Liver (tissue), 9 donors: ENCODE measurements around the gene FAM136A. TPM values are rescaled to one million over a fixed set of nuclear protein-coding genes. Genes with fewer than 3 reads are reported as not detected.

Experiments
- DNase-seq: peaks from one replicate; pipeline ENCODE4 v3.0.0-alpha.2; 2017; ENCODE audit warnings: low spot score
- H3K27ac ChIP-seq, 2 donors: one replicate each; pipeline ENCODE4 v1.7.0; 2013; ENCODE audit warnings: inconsistent platforms in 2 of 2, low read length in 2 of 2, control low read depth in 1 of 2, low read depth in 1 of 2, mild to moderate bottlenecking in 1 of 2
- H3K27me3 ChIP-seq, 4 donors: one replicate each; pipeline versions ENCODE4 v1.6.1 to v1.7.0; 2013; ENCODE audit warnings: low read length in 3 of 4, inconsistent platforms in 1 of 4, mild to moderate bottlenecking in 1 of 4, moderate library complexity in 1 of 4; ENCODE audit not compliant: control insufficient read depth in 4 of 4, insufficient read depth in 4 of 4
- H3K36me3 ChIP-seq, 4 donors: one replicate each; pipeline versions ENCODE4 v1.6.1 to v1.7.0; 2013; ENCODE audit warnings: low read length in 3 of 4, mild to moderate bottlenecking in 3 of 4, low read depth in 1 of 4, moderate library complexity in 1 of 4; ENCODE audit not compliant: control insufficient read depth in 4 of 4, insufficient read depth in 3 of 4
- H3K4me1 ChIP-seq, 4 donors: one replicate each; pipeline versions ENCODE4 v1.6.1 to v1.7.0; 2013; ENCODE audit warnings: low read length in 3 of 4, mild to moderate bottlenecking in 3 of 4, moderate library complexity in 1 of 4; ENCODE audit not compliant: control insufficient read depth in 4 of 4, insufficient read depth in 4 of 4
- H3K4me3 ChIP-seq, 3 donors: one replicate each; pipeline versions ENCODE4 v1.6.1 to v1.7.0; 2013; ENCODE audit warnings: low read length in 3 of 3, control low read depth in 1 of 3, low read depth in 1 of 3, mild to moderate bottlenecking in 1 of 3
- H3K9ac ChIP-seq, 2 donors: one replicate each; pipeline ENCODE4 v1.7.0; 2013; ENCODE audit warnings: low read length in 2 of 2, mild to moderate bottlenecking in 2 of 2, moderate library complexity in 2 of 2, control low read depth in 1 of 2, low read depth in 1 of 2
- H3K9me3 ChIP-seq, 4 donors: one replicate each; pipeline versions ENCODE4 v1.6.1 to v1.7.0; 2013; ENCODE audit warnings: low read length in 3 of 4; ENCODE audit not compliant: control insufficient read depth in 4 of 4
- EGR1 ChIP-seq, 2 donors: IDR thresholded peaks; 2 replicates each; pipeline ENCODE4 v1.6.1; 2016 to 2018; ENCODE audit warnings: antibody characterized with exemption in 2 of 2, low read depth in 2 of 2
- FOXA1 ChIP-seq: IDR thresholded peaks from 2 replicates; pipeline ENCODE4 v1.6.1; 2016; ENCODE audit warnings: antibody characterized with exemption
- FOXA2 ChIP-seq: IDR thresholded peaks from 2 replicates; pipeline ENCODE4 v1.6.1; 2016; ENCODE audit warnings: antibody characterized with exemption
- GABPA ChIP-seq, 2 donors: IDR thresholded peaks in 1 of 2; conservative IDR thresholded peaks in 1 of 2; 2 replicates each; pipeline ENCODE4 v1.6.1; 2016; ENCODE audit warnings: antibody characterized with exemption in 2 of 2, mild to moderate bottlenecking in 1 of 2, moderate library complexity in 1 of 2
- HNF4A ChIP-seq, 2 donors: conservative IDR thresholded peaks; 2 replicates each; pipeline ENCODE4 v1.6.1; 2016; ENCODE audit warnings: antibody characterized with exemption in 2 of 2, mild to moderate bottlenecking in 2 of 2
- HNF4G ChIP-seq: IDR thresholded peaks from 2 replicates; pipeline ENCODE4 v1.6.1; 2016; ENCODE audit warnings: antibody characterized with exemption
- JUND ChIP-seq, 2 donors: IDR thresholded peaks; 2 replicates each; pipeline ENCODE4 v1.6.1; 2016; ENCODE audit warnings: antibody characterized with exemption in 2 of 2
- NR2F2 ChIP-seq: IDR thresholded peaks from 2 replicates; pipeline ENCODE4 v1.6.1; 2016; ENCODE audit warnings: antibody characterized with exemption
- RAD21 ChIP-seq, 2 donors: IDR thresholded peaks; 2 replicates each; pipeline ENCODE4 v1.6.1; 2016; ENCODE audit warnings: antibody characterized with exemption in 2 of 2, mild to moderate bottlenecking in 2 of 2
- RXRA ChIP-seq, 2 donors: IDR thresholded peaks; 2 replicates each; pipeline ENCODE4 v1.6.1; 2017 to 2018; ENCODE audit warnings: antibody characterized with exemption in 2 of 2, mild to moderate bottlenecking in 1 of 2
- SP1 ChIP-seq: IDR thresholded peaks from 2 replicates; pipeline ENCODE4 v1.6.1; 2018; ENCODE audit warnings: antibody characterized with exemption, mild to moderate bottlenecking
- TAF1 ChIP-seq: conservative IDR thresholded peaks from 2 replicates; pipeline ENCODE4 v1.6.1; 2016; ENCODE audit warnings: antibody characterized with exemption, mild to moderate bottlenecking
- YY1 ChIP-seq: IDR thresholded peaks from 2 replicates; pipeline ENCODE4 v1.6.1; 2016; ENCODE audit warnings: antibody characterized with exemption, mild to moderate bottlenecking
- WGBS: extraction: QIAGEN DNeasy Blood & Tissue Kit; methylation state at CpG from one replicate; pipeline ENCODE4 v1.1.7; 2013; 5-methylcytosine and 5-hydroxymethylcytosine counted together
- polyA plus RNA-seq, 2 donors: library from polyadenylated mRNA; stranded (reverse) in 1 of 2; unstranded in 1 of 2; fragments of 200-250 nt in 1 of 2; fragments of >200 nt in 1 of 2; fragmentation: Nextera tagmentation in 1 of 2; extraction: Ambion mirVana in 1 of 2; gene quantifications; one replicate each; pipeline versions ENCODE4 v1.2.1 to v1.2.3, GENCODE V29; 2013 to 2015
- total RNA-seq, 2 donors: library from RNA; depleted of rRNA; stranded (reverse); fragments of >200 nt; gene quantifications; one replicate each; pipeline ENCODE4 v1.2.3, GENCODE V29; 2014
- TF ChIP-seq, protein P1 (sequence below): IDR thresholded peaks from 2 replicates; pipeline ENCODE4 v1.6.1; 2016; ENCODE audit warnings: antibody characterized with exemption, mild to moderate bottlenecking
- TF ChIP-seq, protein P2 (sequence below): IDR thresholded peaks from 2 replicates; pipeline ENCODE4 v1.6.1; 2016; ENCODE audit warnings: antibody characterized with exemption
- TF ChIP-seq, protein P3 (sequence below): IDR thresholded peaks from 2 replicates; pipeline ENCODE4 v1.6.1; 2016; ENCODE audit warnings: antibody characterized with exemption
- donor health status: healthy.
- donor health status: healthy.
- donor health status: healthy.
- donor health status: healthy.
- donor health status: healthy.

Gene FAM136A
- total and polyA plus RNA-seq, 4 donors: 20.9 to 35.8 (median 24.2) TPM

DNA sequence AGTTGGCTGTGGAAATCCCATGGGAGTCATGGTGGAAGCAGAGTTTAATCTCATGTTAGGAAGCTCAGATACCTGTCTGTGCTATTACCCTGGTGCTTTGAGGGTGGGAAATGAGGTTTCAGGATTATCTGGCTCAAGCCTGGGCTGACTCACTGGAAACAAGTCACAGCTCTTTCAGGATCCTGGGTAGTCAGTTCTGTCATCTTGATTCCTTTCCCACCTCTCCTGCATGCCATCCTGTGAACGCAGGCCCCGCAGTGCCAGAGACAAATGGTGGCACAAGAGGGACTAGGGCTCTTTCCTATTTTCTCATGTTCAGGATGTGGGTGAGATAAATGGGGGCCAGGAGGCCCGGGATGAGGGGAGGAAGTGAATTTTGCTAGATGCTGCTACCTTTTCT is 3.7 kb upstream of the FAM136A start:
- DNase-seq: no peak
- H3K9me3 ChIP-seq: no peaks in the 10 kb centered on the region
- TF ChIP-seq HNF4G: no peak
- no peak for TF ChIP-seq YY1
- TF ChIP-seq NR2F2: no peak
- TF ChIP-seq, protein P1, sequence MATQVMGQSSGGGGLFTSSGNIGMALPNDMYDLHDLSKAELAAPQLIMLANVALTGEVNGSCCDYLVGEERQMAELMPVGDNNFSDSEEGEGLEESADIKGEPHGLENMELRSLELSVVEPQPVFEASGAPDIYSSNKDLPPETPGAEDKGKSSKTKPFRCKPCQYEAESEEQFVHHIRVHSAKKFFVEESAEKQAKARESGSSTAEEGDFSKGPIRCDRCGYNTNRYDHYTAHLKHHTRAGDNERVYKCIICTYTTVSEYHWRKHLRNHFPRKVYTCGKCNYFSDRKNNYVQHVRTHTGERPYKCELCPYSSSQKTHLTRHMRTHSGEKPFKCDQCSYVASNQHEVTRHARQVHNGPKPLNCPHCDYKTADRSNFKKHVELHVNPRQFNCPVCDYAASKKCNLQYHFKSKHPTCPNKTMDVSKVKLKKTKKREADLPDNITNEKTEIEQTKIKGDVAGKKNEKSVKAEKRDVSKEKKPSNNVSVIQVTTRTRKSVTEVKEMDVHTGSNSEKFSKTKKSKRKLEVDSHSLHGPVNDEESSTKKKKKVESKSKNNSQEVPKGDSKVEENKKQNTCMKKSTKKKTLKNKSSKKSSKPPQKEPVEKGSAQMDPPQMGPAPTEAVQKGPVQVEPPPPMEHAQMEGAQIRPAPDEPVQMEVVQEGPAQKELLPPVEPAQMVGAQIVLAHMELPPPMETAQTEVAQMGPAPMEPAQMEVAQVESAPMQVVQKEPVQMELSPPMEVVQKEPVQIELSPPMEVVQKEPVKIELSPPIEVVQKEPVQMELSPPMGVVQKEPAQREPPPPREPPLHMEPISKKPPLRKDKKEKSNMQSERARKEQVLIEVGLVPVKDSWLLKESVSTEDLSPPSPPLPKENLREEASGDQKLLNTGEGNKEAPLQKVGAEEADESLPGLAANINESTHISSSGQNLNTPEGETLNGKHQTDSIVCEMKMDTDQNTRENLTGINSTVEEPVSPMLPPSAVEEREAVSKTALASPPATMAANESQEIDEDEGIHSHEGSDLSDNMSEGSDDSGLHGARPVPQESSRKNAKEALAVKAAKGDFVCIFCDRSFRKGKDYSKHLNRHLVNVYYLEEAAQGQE: no peak
- TF ChIP-seq, protein P2, sequence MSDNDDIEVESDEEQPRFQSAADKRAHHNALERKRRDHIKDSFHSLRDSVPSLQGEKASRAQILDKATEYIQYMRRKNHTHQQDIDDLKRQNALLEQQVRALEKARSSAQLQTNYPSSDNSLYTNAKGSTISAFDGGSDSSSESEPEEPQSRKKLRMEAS: no peak
- no peak for TF ChIP-seq HNF4A (conservative IDR thresholded peaks at IDR 0.05)
- TF ChIP-seq RXRA (IDR thresholded peaks at IDR 0.05): no peak
- no peaks in the 10 kb centered on the region for H3K27me3 ChIP-seq
- no peak overlapping the region for H3K9ac ChIP-seq
- peaks cover 3 to 12% (median 7%) of the 10 kb centered on the region in 4 donors for H3K4me1 ChIP-seq
- H3K27ac ChIP-seq: no peak overlapping the region
- no peak overlapping the region for H3K4me3 ChIP-seq
- WGBS: 69% methylated on average over 3 of the region's 3 CpGs
- no peaks in the 10 kb centered on the region for H3K36me3 ChIP-seq

DNA sequence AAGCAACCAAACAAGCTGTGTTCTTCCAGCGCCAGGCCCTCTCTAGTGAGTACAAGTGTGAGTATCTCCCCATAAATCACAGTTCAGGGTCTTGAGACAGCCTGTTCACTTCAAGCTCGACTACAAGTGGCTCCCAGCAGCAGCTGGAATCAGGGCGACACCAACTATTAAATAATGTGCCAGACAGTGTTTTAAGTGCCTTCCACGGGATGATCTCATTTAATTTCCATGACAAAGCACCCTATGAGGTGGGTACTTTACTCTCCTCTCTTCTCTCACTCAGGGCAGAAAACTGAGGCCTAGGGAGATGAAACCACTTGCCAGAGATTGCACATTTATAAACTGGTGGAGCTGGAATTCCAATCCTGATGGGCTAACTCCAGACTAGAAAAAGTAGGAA is 2.6 kb upstream of the FAM136A start:
- Histone ChIP-seq H3K9me3 (no peaks in the 10 kb centered on the region), H3K27ac (no peak overlapping the region), H3K9ac (no peak overlapping the region), H3K27me3 (no peaks in the 10 kb centered on the region), H3K4me1 (peaks cover 3 to 12% (median 7%) of the 10 kb centered on the region in 4 donors), H3K4me3 (no peak overlapping the region), H3K36me3 (no peaks in the 10 kb centered on the region)
- DNase-seq: no peak
- 70% methylated on average over 4 of the region's 4 CpGs for WGBS
- TF ChIP-seq, protein P3, sequence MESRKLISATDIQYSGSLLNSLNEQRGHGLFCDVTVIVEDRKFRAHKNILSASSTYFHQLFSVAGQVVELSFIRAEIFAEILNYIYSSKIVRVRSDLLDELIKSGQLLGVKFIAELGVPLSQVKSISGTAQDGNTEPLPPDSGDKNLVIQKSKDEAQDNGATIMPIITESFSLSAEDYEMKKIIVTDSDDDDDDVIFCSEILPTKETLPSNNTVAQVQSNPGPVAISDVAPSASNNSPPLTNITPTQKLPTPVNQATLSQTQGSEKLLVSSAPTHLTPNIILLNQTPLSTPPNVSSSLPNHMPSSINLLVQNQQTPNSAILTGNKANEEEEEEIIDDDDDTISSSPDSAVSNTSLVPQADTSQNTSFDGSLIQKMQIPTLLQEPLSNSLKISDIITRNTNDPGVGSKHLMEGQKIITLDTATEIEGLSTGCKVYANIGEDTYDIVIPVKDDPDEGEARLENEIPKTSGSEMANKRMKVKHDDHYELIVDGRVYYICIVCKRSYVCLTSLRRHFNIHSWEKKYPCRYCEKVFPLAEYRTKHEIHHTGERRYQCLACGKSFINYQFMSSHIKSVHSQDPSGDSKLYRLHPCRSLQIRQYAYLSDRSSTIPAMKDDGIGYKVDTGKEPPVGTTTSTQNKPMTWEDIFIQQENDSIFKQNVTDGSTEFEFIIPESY: no peak
- TF ChIP-seq SP1: no peak
- TF ChIP-seq JUND (IDR thresholded peaks at IDR 0.05): no peak
- no peak for TF ChIP-seq FOXA1
- no peak for TF ChIP-seq HNF4A (conservative IDR thresholded peaks at IDR 0.05)
- no peak for TF ChIP-seq TAF1
- TF ChIP-seq RAD21 (IDR thresholded peaks at IDR 0.05): no peak
- TF ChIP-seq YY1: no peak
- no peak for TF ChIP-seq RXRA (IDR thresholded peaks at IDR 0.05)
- TF ChIP-seq, protein P2: no peak
- TF ChIP-seq EGR1 (IDR thresholded peaks at IDR 0.05; ENCODE audit: low read depth in 2 of 2): no peak
- TF ChIP-seq, protein P1: no peak
- no peak for TF ChIP-seq FOXA2
- TF ChIP-seq GABPA (IDR thresholded peaks at IDR 0.05 in 1 of 2, conservative IDR thresholded peaks at IDR 0.05 in 1 of 2): no peak
